ENCODE data around the gene CCDC61. TPM values are rescaled to one million over a fixed set of nuclear protein-coding genes. Genes with fewer than 3 reads are reported as not detected.

CCDC61 gene
- total RNA-seq, 1 experiment from 2014 or later = 7.7 TPM

GRCh38 chr19:45973553-45974338, 21.5 kb upstream of the CCDC61 start, which contains the start of gene NOVA2:
Gene NOVA2 (minus strand): TSS chr19:45973865. CDS start chr19:45973351, 514 bp downstream.
- peak; percentile 93 for DNase-seq (ENCODE audit: low read depth)

GRCh38 chr19:45975306-45976070, 19.8 kb upstream of the CCDC61 start:
- no peak for DNase-seq (ENCODE audit: low read depth)

- DNase-seq (ENCODE audit: low read depth) = no peak
These were observed 19.1 kb upstream of the CCDC61 start for GRCh38 chr19:45976178-45976577.

- no peak for DNase-seq (ENCODE audit: low read depth)
These were observed 17.1 kb upstream of the CCDC61 start for GRCh38 chr19:45978156-45978555.

GRCh38 chr19:45981350-45981749, 13.9 kb upstream of the CCDC61 start:
- no peak for DNase-seq (ENCODE audit: low read depth)

- DNase-seq (ENCODE audit: low read depth) = no peak
These were observed 9.9 kb upstream of the CCDC61 start for GRCh38 chr19:45985321-45985720.

- no peak for DNase-seq (ENCODE audit: low read depth)
These were observed 5.0 kb upstream of the CCDC61 start for GRCh38 chr19:45990113-45990728.

- DNase-seq (ENCODE audit: low read depth) = peak; percentile 26
These were observed 740 bp upstream of the CCDC61 start for GRCh38 chr19:45994456-45994997.

GRCh38 chr19:45995715-45996385, 583 bp downstream of the CCDC61 start:
- peak; percentile 48 for DNase-seq (ENCODE audit: low read depth)

GRCh38 chr19:45996933-45997332, 1.7 kb downstream of the CCDC61 start:
- no peak for DNase-seq (ENCODE audit: low read depth)

GRCh38 chr19:45998834-45999233, 3.6 kb downstream of the CCDC61 start:
- no peak for DNase-seq (ENCODE audit: low read depth)

- DNase-seq (ENCODE audit: low read depth) = peak; percentile 40
These were observed 4.4 kb downstream of the CCDC61 start for GRCh38 chr19:45999653-46000121.

- no peak for DNase-seq (ENCODE audit: low read depth)
These were observed 5.4 kb downstream of the CCDC61 start for GRCh38 chr19:46000491-46001246.

- no peak for DNase-seq (ENCODE audit: low read depth)
These were observed 7.5 kb downstream of the CCDC61 start for GRCh38 chr19:46002678-46003275.

GRCh38 chr19:46006411-46006810, 11.1 kb downstream of the CCDC61 start:
- no peak for DNase-seq (ENCODE audit: low read depth)

GRCh38 chr19:46009530-46010510, 14.6 kb downstream of the CCDC61 start:
- peak; percentile 76 for DNase-seq (ENCODE audit: low read depth)

- no peak for DNase-seq (ENCODE audit: low read depth)
These were observed 19.3 kb downstream of the CCDC61 start for GRCh38 chr19:46014534-46014933.

- peak; percentile 88 for DNase-seq (ENCODE audit: low read depth)
These were observed 19.8 kb downstream of the CCDC61 start for GRCh38 chr19:46014941-46015686.

Measured in Daoy (cell line).